ENCODE data around the gene SMOC1.

SMOC1 gene

GRCh38 chr14:69906201-69906600 lies 27.0 kb downstream of the SMOC1 start:
- TF ChIP-seq, protein P1, sequence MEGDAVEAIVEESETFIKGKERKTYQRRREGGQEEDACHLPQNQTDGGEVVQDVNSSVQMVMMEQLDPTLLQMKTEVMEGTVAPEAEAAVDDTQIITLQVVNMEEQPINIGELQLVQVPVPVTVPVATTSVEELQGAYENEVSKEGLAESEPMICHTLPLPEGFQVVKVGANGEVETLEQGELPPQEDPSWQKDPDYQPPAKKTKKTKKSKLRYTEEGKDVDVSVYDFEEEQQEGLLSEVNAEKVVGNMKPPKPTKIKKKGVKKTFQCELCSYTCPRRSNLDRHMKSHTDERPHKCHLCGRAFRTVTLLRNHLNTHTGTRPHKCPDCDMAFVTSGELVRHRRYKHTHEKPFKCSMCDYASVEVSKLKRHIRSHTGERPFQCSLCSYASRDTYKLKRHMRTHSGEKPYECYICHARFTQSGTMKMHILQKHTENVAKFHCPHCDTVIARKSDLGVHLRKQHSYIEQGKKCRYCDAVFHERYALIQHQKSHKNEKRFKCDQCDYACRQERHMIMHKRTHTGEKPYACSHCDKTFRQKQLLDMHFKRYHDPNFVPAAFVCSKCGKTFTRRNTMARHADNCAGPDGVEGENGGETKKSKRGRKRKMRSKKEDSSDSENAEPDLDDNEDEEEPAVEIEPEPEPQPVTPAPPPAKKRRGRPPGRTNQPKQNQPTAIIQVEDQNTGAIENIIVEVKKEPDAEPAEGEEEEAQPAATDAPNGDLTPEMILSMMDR (IDR thresholded peaks at IDR 0.05; ENCODE audit: low read length, missing control alignments) = no peak
- no peak for DNase-seq (ENCODE audit: low read depth)
- H3K4me3 ChIP-seq (replicated peaks; ENCODE audit: low read depth, low read length) = no peak overlapping the region

- no peak overlapping the region for H3K4me3 ChIP-seq (replicated peaks; ENCODE audit: low read depth, low read length)
- no peak for DNase-seq (ENCODE audit: low read depth)
- TF ChIP-seq, protein P1 (IDR thresholded peaks at IDR 0.05; ENCODE audit: low read length, missing control alignments) = no peak
Measured at GRCh38 chr14:69909826-69910550, 30.8 kb downstream of the SMOC1 start.

DNA sequence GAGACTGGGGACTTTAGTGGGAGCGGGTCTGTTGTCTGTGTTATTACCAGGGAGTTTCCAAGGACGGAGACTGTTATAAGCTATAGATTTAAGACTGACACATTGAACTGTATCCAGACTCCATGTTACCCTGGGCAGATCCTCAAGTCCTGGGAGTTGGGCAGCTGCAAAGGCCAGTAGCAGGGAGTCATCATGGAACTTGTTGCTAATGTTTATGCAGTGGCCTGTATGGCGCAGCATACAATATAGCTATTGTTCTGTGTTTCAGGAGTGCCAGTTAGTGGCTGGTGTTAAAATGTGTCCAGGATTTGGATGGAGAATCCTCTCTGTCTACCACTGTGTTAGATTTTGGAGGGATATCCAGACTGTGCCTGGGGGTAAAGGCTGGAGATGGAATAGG lies 31.7 kb downstream of the SMOC1 start:
- DNase-seq (ENCODE audit: low read depth) = no peak
- H3K4me3 ChIP-seq (replicated peaks; ENCODE audit: low read depth, low read length) = no peak overlapping the region
- TF ChIP-seq, protein P1 (IDR thresholded peaks at IDR 0.05; ENCODE audit: low read length, missing control alignments) = no peak

DNA sequence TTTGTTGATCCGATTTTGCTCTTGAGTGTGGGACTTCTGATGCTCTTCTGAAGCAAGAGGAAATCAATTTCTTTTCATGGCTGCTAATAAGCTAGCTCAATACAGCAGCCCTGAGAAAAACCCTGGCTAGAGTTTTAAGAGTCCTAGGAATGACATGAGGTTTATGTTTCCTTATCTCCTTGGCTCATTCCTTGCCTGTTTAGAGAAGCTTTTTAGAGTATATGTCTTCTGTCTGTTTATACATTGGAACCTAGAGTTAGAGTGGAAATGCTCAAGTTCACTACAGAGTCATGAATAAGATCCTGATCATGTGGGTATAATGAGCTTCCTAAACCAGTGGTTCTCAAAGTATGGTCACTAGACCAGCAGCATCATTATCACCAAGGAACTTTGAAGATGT lies 34.5 kb downstream of the SMOC1 start:
- TF ChIP-seq, protein P1 (IDR thresholded peaks at IDR 0.05; ENCODE audit: low read length, missing control alignments) = no peak
- H3K4me3 ChIP-seq (replicated peaks; ENCODE audit: low read depth, low read length) = no peak overlapping the region
- DNase-seq (ENCODE audit: low read depth) = no peak

DNA sequence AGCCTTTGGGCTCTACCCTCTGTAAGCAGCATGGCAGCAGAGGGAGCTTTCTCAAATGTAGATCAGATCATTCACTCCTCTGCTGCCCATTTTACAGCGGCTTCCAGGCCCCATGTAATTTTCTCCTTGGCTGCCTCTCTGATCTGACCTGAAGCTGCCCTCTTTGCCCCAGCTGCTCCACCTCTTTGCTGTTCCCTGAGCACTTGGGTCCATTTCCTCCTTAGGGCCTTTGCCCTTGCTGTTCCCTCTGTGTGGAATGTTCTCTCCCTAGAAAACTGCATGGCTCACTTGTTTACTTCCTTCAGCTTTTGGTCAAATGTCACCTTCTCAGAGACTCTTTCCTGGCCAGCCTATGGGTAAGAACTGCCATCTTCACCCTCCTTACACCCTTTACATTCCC lies 37.2 kb downstream of the SMOC1 start:
- no peak for DNase-seq (ENCODE audit: low read depth)
- H3K4me3 ChIP-seq (replicated peaks; ENCODE audit: low read depth, low read length) = no peak overlapping the region
- TF ChIP-seq, protein P1 (IDR thresholded peaks at IDR 0.05; ENCODE audit: low read length, missing control alignments) = no peak

- no peak overlapping the region for H3K4me3 ChIP-seq (replicated peaks; ENCODE audit: low read depth, low read length)
- TF ChIP-seq, protein P1 (IDR thresholded peaks at IDR 0.05; ENCODE audit: low read length, missing control alignments) = no peak
- no peak for DNase-seq (ENCODE audit: low read depth)
Measured at GRCh38 chr14:69917287-69917686, 38.1 kb downstream of the SMOC1 start.

DNA sequence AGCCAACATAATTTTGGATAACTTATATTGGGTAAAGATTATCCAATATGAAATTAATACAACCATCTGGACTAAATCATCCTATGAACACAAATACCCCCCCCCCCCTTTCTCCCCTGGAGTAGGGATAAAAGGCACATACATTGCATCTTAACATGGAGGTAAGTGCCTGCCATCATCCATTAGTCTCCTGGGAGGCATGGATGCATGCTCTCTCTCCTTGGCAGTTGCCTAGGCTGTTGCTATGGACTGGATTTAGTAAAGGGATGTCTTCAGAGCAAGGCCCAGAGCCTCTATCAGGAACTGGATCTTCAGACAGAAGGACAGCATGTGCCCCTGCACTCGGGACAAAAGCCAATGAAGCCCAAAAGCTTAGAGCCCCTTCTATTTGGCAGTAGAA lies 40.6 kb downstream of the SMOC1 start:
- H3K4me3 ChIP-seq (replicated peaks; ENCODE audit: low read depth, low read length) = no peak overlapping the region
- no peak for DNase-seq (ENCODE audit: low read depth)
- TF ChIP-seq, protein P1 (IDR thresholded peaks at IDR 0.05; ENCODE audit: low read length, missing control alignments) = no peak

Measured in fibroblast of pulmonary artery (primary cell).